Tibial nerve (tissue), 4 donors: ENCODE data around the gene TTPAL. TPM values are rescaled to one million over a fixed set of nuclear protein-coding genes. Genes with fewer than 3 reads are reported as not detected.
A peak's percentile ranks its signal among the peaks of the same experiment; 100 is the strongest.

Experiments used
- DNase-seq, 2 donors: peaks; one replicate each; pipeline ENCODE4 v3.0.0-alpha.2; 2019; ENCODE audit warnings: low spot score in 2 of 2
- H3K27ac ChIP-seq, 4 donors: fragments of 200-600 bp; sonication (generic) in 3 of 4; one replicate each; pipeline ENCODE4 v1.5.1; 2017 to 2019; ENCODE audit warnings: mild to moderate bottlenecking in 1 of 4
- H3K27me3 ChIP-seq, 2 donors: fragments of 200-600 bp; sonication (generic) in 1 of 2; one replicate each; pipeline versions ENCODE4 v1.5.1 to v1.6.0; 2017 to 2019
- H3K36me3 ChIP-seq, 3 donors: fragments of 200-600 bp; sonication (generic); one replicate each; pipeline ENCODE4 v1.5.1; 2018 to 2019
- H3K4me1 ChIP-seq, 4 donors: fragments of 200-600 bp; sonication (generic) in 3 of 4; one replicate each; pipeline ENCODE4 v1.5.1; 2017 to 2019
- H3K4me3 ChIP-seq, 4 donors: fragments of 200-600 bp; sonication (generic) in 3 of 4; one replicate each; pipeline ENCODE4 v1.5.1; 2017 to 2019; ENCODE audit warnings: mild to moderate bottlenecking in 1 of 4, moderate library complexity in 1 of 4
- H3K9me3 ChIP-seq, 4 donors: fragments of 200-600 bp; sonication (generic) in 3 of 4; one replicate each; pipeline ENCODE4 v1.5.1; 2017 to 2019
- EP300 ChIP-seq, 2 donors: sonication (generic); formaldehyde crosslinking; IDR thresholded peaks; one replicate each; pipeline ENCODE4 v1.6.1; 2017; ENCODE audit warnings: antibody characterized with exemption in 2 of 2, mild to moderate bottlenecking in 1 of 2
- POLR2A ChIP-seq, 2 donors: fragments of 450-650 bp; IDR thresholded peaks; one replicate each; pipeline ENCODE4 v1.6.1; 2017; ENCODE audit warnings: antibody characterized with exemption in 2 of 2, mild to moderate bottlenecking in 2 of 2, moderate library complexity in 2 of 2
- WGBS, 2 donors: methylation state at CpG; one replicate each; pipeline ENCODE4 v1.1.5; 2018; 5-methylcytosine and 5-hydroxymethylcytosine counted together
- total RNA-seq, 4 donors: library from RNA; depleted of rRNA; stranded (reverse); fragments of >200 nt; gene quantifications; one replicate each; pipeline ENCODE4 v1.1.0, GENCODE V29; 2016
- TF ChIP-seq, protein P1 (sequence below), 5 experiments: fragments of 200-600 bp in 3 of 5; fragments of 450-650 bp in 2 of 5; sonication (generic) in 3 of 5; IDR thresholded peaks; one replicate each; pipeline ENCODE4 v1.5.1; 2016 to 2019; ENCODE audit warnings: antibody characterized with exemption in 5 of 5, mild to moderate bottlenecking in 3 of 5, moderate library complexity in 2 of 5

TTPAL gene
- total RNA-seq, 4 donors from 2014 or later = 13.0 to 23.7 (median 16.9) TPM

DNA sequence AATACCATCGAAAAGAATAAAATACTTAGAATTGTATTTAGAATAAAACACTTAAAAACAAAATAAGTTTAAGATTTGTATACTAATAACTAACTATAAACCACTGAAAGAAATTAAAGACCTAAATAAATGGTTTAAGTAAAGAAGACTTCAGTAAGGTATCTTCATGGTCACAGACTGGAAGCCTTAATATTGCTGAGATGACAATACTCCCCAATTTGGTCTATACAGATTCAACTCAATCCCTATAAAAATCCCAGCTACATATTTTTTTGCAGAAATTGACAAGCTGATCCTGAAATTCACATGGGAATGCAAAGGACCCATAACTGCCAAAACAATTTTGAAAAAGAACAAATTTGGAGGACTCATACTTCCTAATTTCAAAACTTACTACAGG lies 27.3 kb downstream of the TTPAL start:
- no peak for DNase-seq
- Histone ChIP-seq H3K4me3 (no peak overlapping the region), H3K36me3 (peaks cover 2 to 97% (median 32%) of the 10 kb centered on the region in 3 donors), H3K4me1 (no peaks in the 10 kb centered on the region), H3K9me3 (no peaks in the 10 kb centered on the region), H3K27ac (no peak overlapping the region), H3K27me3 (no peaks in the 10 kb centered on the region)
- 97 to 100% methylated on average over 1 of the region's 1 CpG for WGBS, 2 donors
- no peak for TF ChIP-seq POLR2A (IDR thresholded peaks at IDR 0.05)
- no peak for TF ChIP-seq EP300 (IDR thresholded peaks at IDR 0.05)
- TF ChIP-seq, protein P1, sequence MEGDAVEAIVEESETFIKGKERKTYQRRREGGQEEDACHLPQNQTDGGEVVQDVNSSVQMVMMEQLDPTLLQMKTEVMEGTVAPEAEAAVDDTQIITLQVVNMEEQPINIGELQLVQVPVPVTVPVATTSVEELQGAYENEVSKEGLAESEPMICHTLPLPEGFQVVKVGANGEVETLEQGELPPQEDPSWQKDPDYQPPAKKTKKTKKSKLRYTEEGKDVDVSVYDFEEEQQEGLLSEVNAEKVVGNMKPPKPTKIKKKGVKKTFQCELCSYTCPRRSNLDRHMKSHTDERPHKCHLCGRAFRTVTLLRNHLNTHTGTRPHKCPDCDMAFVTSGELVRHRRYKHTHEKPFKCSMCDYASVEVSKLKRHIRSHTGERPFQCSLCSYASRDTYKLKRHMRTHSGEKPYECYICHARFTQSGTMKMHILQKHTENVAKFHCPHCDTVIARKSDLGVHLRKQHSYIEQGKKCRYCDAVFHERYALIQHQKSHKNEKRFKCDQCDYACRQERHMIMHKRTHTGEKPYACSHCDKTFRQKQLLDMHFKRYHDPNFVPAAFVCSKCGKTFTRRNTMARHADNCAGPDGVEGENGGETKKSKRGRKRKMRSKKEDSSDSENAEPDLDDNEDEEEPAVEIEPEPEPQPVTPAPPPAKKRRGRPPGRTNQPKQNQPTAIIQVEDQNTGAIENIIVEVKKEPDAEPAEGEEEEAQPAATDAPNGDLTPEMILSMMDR (IDR thresholded peaks at IDR 0.05) = no peak

DNA sequence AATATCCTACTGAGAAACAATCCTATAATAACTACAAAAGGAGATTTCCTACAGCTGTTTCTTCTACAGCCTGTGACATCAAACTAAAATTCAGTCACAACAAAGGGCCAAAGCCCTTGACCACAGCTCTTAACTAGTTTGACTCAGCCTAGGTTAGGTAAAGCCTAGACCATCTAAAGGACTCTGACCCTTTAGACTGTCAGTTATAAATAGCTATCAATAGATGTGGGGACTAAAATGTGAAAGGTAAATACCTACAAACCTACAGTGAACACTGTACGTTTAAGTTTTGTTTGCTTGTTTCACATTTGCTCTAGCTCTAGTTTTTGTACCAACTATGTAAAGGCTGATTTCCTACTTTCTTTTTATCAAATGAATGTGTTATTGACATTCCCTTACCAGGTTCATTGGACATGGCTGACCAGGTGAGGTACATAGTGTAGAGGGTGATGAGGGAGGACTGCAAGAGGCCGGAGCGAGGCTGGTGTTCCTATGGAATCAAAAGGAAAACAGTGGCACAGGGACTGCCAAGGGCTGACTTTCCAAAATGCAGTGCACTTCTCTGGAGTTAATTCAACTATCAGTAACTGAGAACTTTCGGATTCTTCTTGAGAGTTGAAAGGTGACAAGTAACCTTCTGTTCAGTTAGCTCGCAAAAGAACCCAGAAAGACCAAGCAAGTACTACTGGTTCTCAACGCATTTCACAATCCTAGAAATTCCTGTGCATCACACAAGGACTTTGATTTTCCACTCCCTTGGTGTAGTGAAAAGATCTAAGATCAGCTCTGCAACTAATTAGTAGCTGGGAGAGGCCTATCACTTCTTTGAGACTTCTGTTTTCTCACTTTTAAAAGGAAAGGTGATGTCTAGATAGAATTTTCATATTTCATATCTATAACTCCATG lies 29.0 kb downstream of the TTPAL start:
- Histone ChIP-seq H3K27me3 (no peaks in the 10 kb centered on the region), H3K4me3 (no peak overlapping the region), H3K36me3 (peaks cover 2 to 97% (median 39%) of the 10 kb centered on the region in 3 donors), H3K9me3 (no peaks in the 10 kb centered on the region), H3K4me1 (no peaks in the 10 kb centered on the region), H3K27ac (no peak overlapping the region)
- DNase-seq = no peak
- TF ChIP-seq EP300 (IDR thresholded peaks at IDR 0.05) (no peak), POLR2A (IDR thresholded peaks at IDR 0.05) (no peak)
- TF ChIP-seq, protein P1 (IDR thresholded peaks at IDR 0.05) = no peak
- WGBS, 2 donors = 95 to 97% methylated on average over 6 of the region's 6 CpGs

DNA sequence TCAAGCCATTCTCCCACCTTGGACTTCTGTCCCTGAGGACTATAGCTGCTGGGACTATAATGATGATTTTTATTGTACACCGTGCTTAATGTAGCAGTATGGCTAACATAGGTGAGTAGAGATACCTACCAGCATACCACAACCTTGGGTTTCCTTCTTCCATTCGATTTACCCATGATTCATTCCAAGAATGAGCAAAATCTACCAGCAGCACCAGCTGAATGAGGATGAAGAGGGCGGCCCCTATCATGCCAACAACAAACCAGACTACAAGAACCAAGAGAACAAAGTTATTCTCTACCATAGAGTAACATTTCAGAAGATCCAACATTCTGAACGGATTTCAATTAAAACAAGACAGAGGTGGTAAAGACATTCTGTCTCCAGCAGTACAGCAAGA lies 34.1 kb downstream of the TTPAL start:
- TF ChIP-seq POLR2A (IDR thresholded peaks at IDR 0.05) (no peak), EP300 (IDR thresholded peaks at IDR 0.05) (no peak)
- TF ChIP-seq, protein P1 (IDR thresholded peaks at IDR 0.05) = no peak
- peaks cover 0 to 88% (median 16%) of the 10 kb centered on the region in 3 donors for H3K36me3 ChIP-seq
- 92 to 93% methylated on average over 4 of the region's 4 CpGs for WGBS, 2 donors

DNA sequence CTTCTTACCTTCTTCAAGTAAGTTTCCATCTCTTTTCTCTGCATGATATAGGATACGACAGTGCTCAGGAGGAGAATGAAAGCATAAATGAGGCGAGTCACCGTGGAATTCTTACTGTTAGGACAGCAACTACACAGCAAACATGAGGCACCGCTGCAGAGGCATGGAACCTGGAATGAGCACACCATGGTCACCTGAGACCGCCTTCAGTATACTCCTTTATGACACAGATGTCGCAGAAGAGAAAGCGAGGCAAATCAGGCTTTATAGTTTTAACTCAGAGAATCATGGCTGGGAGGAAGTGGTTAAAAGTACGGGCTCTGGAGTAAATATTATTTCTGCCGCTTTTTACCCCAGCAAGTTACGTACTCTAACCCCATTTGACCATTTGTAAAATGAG lies 38.2 kb downstream of the TTPAL start:
- Histone ChIP-seq H3K27me3 (no peaks in the 10 kb centered on the region), H3K4me3 (no peak overlapping the region), H3K36me3 (peaks cover 0 to 48% (median 8%) of the 10 kb centered on the region in 3 donors), H3K4me1 (peaks cover 0 to 58% (median 20%) of the 10 kb centered on the region in 4 donors), H3K9me3 (no peaks in the 10 kb centered on the region), H3K27ac (no peak overlapping the region)
- 82 to 85% methylated on average over 10 of the region's 10 CpGs for WGBS, 2 donors
- TF ChIP-seq EP300 (IDR thresholded peaks at IDR 0.05) = no peak
- no peak for TF ChIP-seq POLR2A (IDR thresholded peaks at IDR 0.05)
- TF ChIP-seq, protein P1 (IDR thresholded peaks at IDR 0.05) = no peak
- no peak for DNase-seq

More for the DNA sequence above, 34.1 kb downstream of the TTPAL start:
- Histone ChIP-seq H3K27me3 (no peaks in the 10 kb centered on the region), H3K27ac (no peak overlapping the region), H3K4me3 (no peak overlapping the region), H3K4me1 (peaks cover 0 to 19% (median 0%) of the 10 kb centered on the region in 4 donors), H3K9me3 (no peaks in the 10 kb centered on the region)
- no peak for DNase-seq

DNA sequence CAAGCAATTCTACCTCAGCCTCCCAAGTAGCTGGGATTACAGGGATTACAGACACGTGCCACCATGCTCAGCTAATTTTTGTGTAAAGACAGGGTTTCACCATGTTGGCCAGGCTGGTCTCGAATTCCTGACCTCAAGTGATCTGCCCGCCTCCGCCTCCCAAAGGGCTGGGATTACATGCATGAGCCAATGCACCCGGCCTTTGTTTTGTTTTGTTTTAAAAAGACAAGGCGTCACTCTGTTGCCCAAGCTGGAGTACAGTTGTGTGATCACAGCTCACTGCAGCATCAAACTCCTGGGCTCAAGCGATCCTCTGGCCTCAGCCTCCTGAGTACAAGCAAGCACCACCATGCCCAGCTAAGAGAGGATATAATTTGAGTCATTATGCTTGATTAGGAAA lies 40.8 kb downstream of the TTPAL start:
- Histone ChIP-seq H3K36me3 (peaks cover 0 to 29% (median 0%) of the 10 kb centered on the region in 3 donors), H3K4me1 (peaks cover 2 to 82% (median 43%) of the 10 kb centered on the region in 4 donors), H3K4me3 (no peak overlapping the region), H3K9me3 (no peaks in the 10 kb centered on the region), H3K27ac (peak overlapping the region in 2 of 4 donors; percentile 1 to 55), H3K27me3 (no peaks in the 10 kb centered on the region)
- 37 to 51% methylated on average over 7 of the region's 7 CpGs for WGBS, 2 donors
- DNase-seq = no peak
- TF ChIP-seq POLR2A (IDR thresholded peaks at IDR 0.05) = no peak
- TF ChIP-seq EP300 (IDR thresholded peaks at IDR 0.05) = no peak
